Activated T-helper 2 cell treated with anti-CD3 and anti-CD28 coated beads, Interferon-gamma antibody, Interleukin-2, Interleukin-4, amounts not matched to agents 10 μg/mL and 5 μg/mL and 100 μg/mL, durations not matched to agents 14 hours and 24 hours and 36 hours (primary cell): ENCODE data around the gene AKT1S1. TPM values are rescaled to one million over a fixed set of nuclear protein-coding genes. Genes with fewer than 3 reads are reported as not detected.

Source experiments
- DNase-seq: peaks from one replicate; pipeline ENCODE4 v3.0.0; 2021; ENCODE audit warnings: low spot score
- H3K27ac Mint-ChIP-seq: one replicate; pipeline ENCODE4 v1.8.0; 2021; ENCODE audit warnings: mixed read lengths
- H3K27me3 Mint-ChIP-seq: one replicate; pipeline ENCODE4 v1.8.0; 2021; ENCODE audit warnings: low read depth, mixed read lengths
- H3K36me3 Mint-ChIP-seq: one replicate; pipeline ENCODE4 v1.8.0; 2021; ENCODE audit warnings: low read depth, mixed read lengths
- H3K4me1 Mint-ChIP-seq: one replicate; pipeline ENCODE4 v1.8.0; 2021; ENCODE audit warnings: low read depth, mixed read lengths
- H3K4me3 Mint-ChIP-seq: one replicate; pipeline ENCODE4 v1.8.0; 2021; ENCODE audit warnings: low read depth, mild to moderate bottlenecking, moderate library complexity, mixed read lengths
- H3K9me3 Mint-ChIP-seq: one replicate; pipeline ENCODE4 v1.8.0; 2021; ENCODE audit warnings: mixed read lengths
- intact Hi-C: fragments of 100-400 bp; cut with micrococcal nuclease; formaldehyde crosslinking; loops from one replicate; pipeline ENCODE4 v1.15.1; 2023
- total RNA-seq: library from RNA; stranded (reverse); gene quantifications from 2 replicates; pipeline ENCODE4 v1.2.3, GENCODE V29; 2022

The AKT1S1 gene
- total RNA-seq, 1 donor from 2014 or later = 29.7 TPM

DNA sequence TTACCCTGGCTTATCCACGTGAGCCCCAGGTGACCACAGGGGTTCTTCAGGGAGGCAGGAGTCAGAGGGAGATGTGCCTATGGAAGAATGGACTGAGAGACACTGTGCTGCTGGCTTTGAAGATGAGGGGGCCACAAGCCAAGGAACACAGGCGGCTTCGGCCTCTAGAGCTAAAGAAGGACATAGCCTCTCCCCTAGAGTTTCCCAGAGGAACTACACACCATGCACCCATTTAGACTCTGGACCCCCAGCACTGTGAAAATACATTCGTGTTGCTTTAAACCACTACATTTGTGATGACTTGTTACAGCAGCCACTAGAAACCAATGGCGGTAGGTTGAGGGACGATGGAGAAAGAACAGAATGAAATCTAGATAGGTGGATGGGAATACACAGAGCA, 38.1 kb upstream of the AKT1S1 start:
- peaks cover 38% of the 10 kb centered on the region for H3K4me1 Mint-ChIP-seq
- peak overlapping the region; percentile 54 for H3K27ac Mint-ChIP-seq
- peaks cover 74% of the 10 kb centered on the region for H3K36me3 Mint-ChIP-seq
- intact Hi-C loops = no loop called here
- no peak for DNase-seq
- no peak overlapping the region for H3K4me3 Mint-ChIP-seq
- no peaks in the 10 kb centered on the region for H3K27me3 Mint-ChIP-seq
- no peaks in the 10 kb centered on the region for H3K9me3 Mint-ChIP-seq

DNA sequence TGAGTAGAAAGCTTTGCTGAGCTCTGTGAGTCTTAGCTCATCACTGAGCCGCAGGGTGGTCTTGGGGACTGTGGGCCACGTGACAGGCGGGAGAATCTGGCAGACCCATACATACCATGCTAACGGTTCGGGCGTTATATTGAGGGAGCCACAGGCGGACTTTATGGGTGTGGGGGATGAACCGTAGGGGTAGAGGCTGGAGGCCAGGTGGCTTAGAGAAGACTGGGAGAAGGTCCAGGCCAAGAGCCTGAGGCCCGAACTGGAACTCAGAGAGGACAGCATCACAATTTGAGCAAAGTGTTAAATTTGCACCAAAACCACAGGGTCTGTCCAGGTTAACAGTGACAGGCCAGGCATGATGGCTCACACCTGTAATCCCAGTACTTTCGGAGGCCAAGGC, 36.6 kb upstream of the AKT1S1 start:
- H3K4me1 Mint-ChIP-seq = peaks cover 36% of the 10 kb centered on the region
- H3K36me3 Mint-ChIP-seq = peaks cover 78% of the 10 kb centered on the region
- H3K27ac Mint-ChIP-seq = no peak overlapping the region
- H3K4me3 Mint-ChIP-seq = no peak overlapping the region
- H3K9me3 Mint-ChIP-seq = no peaks in the 10 kb centered on the region
- no peak for DNase-seq
- intact Hi-C loops = no loop called here
- H3K27me3 Mint-ChIP-seq = no peaks in the 10 kb centered on the region

DNA sequence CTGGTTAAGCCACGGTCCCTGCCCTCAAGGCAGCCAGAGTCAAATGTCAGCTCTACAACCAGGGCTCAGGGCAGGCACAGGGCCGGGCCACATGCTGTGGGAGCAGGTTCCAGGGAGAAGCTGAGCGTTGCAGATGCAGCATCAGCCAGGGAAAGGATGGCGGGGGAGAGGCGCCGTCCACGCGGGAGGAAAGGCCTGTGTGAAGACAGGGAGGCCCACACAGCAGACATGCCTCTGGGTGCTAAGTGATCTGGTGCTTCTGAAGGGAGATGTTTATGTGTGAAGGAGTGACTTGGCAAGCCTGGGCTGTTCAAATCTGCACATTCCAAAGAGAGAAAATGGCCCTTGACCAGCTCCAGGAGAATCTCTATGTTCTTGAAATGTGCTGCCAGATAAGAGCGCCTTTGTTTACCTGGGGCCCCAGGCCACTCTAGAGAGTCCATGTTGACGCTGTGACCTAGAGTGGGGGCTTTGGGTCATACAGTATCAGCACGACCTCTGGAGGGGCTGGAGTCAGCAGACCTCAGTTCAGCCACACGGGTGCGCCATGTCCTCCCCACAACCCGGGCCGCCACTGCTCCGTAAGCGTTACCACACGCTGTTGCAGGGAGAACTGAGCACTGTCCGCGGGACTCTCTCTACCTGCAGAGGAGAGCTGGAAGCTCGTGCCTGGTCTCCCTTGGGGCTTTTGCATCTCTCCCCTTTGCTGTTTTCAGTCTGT, 36.0 kb upstream of the AKT1S1 start:
- Mint-ChIP-seq H3K27ac (peak overlapping the region; percentile 88), H3K4me3 (no peak overlapping the region)
- intact Hi-C loops = no loop called here

DNA sequence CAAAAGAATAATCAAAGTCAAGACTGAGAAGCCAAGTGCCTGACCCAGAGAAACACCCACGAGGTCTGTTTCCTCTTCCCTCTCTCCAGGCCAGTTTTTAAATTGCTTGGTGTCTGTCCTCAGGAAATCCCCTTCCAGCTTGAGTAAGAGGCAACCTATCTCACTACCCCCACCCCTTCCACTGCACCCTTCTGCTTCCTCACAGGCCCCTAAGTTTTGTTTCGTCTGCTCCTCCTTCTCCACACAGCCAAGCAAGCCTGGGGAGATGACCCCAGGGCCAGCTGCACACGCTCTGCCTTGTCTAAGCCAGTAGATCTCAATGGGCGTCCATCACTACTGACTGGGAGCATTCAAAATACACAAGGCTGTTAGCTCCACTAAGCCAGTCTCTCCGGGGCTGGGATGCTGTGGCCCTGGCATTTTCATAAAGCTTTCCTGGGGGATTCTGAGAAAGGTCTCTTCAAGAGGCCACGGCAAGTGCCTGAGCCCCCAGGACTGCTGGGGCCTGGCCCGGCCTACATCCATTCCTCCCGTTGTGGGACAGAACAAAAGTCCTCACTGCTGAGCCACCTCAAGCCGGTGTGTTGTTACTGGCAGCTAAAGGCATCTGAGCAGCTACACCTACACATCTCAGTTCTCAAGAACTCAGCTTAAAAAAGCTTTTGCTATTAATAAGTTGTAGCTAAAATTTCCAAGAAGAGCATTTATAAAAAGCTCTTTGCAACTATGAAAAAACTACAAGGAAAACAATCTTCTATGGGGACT, 34.4 kb upstream of the AKT1S1 start:
- Mint-ChIP-seq H3K9me3 (no peaks in the 10 kb centered on the region), H3K4me1 (peaks cover 41% of the 10 kb centered on the region), H3K27ac (peak overlapping the region; percentile 88), H3K27me3 (no peaks in the 10 kb centered on the region), H3K4me3 (peak overlapping the region; percentile 59), H3K36me3 (peaks cover 81% of the 10 kb centered on the region)
- intact Hi-C loops = loop anchor here (2.0 kb wide), 1 partner anchor 15 kb away; the partner anchor contains the start of gene IL4I1
- no peak for DNase-seq

More for the DNA sequence above, 36.0 kb upstream of the AKT1S1 start:
- H3K9me3 Mint-ChIP-seq = no peaks in the 10 kb centered on the region
- peaks cover 36% of the 10 kb centered on the region for H3K4me1 Mint-ChIP-seq
- no peaks in the 10 kb centered on the region for H3K27me3 Mint-ChIP-seq
- no peak for DNase-seq
- peaks cover 79% of the 10 kb centered on the region for H3K36me3 Mint-ChIP-seq

DNA sequence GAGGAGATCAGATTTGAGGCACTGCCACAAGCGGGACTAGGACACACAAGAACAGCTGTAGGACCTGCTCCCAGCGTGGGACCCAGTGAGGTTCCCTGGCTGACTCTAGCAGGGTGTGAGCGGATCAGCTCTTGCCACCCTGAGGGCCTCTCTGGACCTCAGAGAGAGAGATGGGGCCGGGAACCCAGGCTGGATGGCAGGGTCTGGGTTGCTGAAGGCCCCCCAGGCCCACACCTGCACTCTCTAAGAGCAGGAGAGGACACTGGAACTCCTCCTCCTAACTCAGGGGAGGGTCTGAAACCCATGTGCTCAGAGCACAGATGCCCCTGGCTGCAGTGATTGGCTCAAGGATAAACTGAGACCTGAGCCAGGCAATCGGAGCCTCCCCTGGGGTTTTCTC, 33.0 kb upstream of the AKT1S1 start:
- H3K4me3 Mint-ChIP-seq = no peak overlapping the region
- H3K27me3 Mint-ChIP-seq = no peaks in the 10 kb centered on the region
- peak overlapping the region; percentile 42 for H3K27ac Mint-ChIP-seq
- intact Hi-C loops = loop anchor here (2.0 kb wide), 1 partner anchor 13 kb away; the partner anchor contains the start of gene IL4I1
- no peaks in the 10 kb centered on the region for H3K9me3 Mint-ChIP-seq
- H3K4me1 Mint-ChIP-seq = peaks cover 38% of the 10 kb centered on the region
- H3K36me3 Mint-ChIP-seq = peaks cover 81% of the 10 kb centered on the region
- DNase-seq = no peak

DNA sequence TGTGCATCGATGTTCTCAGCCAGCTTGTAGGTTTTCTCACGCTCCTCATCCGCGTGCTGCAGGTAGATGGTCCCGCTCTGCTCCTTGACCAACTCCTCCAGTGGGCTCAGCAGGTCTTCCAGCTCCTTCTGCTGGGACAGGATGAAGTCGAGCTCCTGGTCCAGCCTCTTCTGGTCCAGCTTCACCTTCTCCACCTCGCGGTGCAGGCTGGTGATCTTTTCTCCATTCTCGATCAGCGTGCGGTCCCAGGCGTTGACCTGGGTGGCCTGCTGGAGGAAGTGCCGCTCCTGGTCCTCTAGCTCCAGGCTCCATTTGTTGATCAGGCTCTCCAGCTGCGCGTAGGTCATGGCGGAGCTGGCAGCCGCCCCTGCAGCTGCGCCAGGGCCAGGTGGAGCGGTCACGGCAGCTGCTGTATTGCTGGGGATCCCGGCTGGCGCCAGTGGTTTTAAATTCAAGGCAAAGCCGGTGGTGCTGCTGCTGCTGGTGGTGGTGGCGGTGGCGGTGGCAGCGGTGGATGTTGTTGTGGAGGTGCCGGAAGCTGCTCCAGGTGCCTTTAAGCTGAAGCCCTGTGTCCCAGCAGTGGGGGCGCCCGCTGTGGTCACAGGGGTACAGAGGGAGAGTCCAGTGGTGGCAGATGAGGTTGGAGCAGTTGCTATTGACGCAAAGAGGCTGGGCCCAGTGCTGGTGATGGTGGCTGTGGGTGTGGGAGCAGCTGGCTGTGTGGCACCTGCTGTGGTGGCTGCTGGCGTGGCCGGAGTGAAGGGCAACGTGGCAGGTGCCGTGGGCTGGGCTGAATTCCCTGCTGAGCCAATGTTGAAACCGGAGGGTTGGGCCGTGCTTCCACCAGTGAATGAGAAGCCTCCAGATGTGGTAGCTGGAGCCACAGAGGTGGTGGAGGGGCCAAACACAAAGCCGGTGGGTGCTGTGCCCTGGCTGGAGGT, 31.6 kb upstream of the AKT1S1 start:
- H3K27ac Mint-ChIP-seq = no peak overlapping the region

DNA sequence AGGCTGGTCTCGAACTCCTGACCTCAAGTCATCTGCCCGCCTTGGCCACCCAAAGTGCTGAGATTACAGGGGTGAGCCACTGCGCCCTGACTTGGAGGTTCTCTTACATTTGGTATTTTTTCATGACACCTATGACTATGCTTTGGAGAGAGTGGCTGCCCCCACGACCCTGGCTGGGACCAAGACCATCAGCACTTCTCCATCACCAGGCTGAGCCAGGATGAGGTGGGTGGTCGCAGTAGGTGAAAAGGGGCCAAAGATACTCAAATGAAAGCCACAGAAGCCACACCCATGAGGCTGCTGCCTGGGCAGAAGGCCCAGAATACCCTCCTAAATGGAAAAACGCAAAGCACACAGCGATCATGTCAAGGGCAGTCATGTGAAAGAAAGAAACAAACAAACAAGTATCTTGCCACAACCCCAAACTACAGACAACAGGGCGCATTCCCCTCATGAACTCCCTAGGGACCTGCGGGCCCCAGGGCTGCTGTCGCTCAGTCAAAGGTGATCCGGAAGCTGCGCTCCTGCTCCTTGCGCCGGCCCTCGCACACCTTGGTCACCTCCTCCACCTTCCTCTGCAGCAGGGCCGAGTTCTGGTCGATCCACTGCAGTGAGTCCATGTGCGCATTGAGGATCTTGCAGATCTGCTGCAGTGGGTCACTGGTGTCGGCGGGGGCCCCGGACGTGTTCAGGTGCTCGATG, 30.7 kb upstream of the AKT1S1 start:
- no peaks in the 10 kb centered on the region for H3K9me3 Mint-ChIP-seq
- H3K4me3 Mint-ChIP-seq = no peak overlapping the region
- intact Hi-C loops = no loop called here
- DNase-seq = no peak
- peaks cover 36% of the 10 kb centered on the region for H3K4me1 Mint-ChIP-seq
- no peaks in the 10 kb centered on the region for H3K27me3 Mint-ChIP-seq
- peak overlapping the region; percentile 17 for H3K27ac Mint-ChIP-seq
- peaks cover 61% of the 10 kb centered on the region for H3K36me3 Mint-ChIP-seq

More for the DNA sequence above, 31.6 kb upstream of the AKT1S1 start:
- H3K9me3 Mint-ChIP-seq = no peaks in the 10 kb centered on the region
- DNase-seq = no peak
- peaks cover 69% of the 10 kb centered on the region for H3K36me3 Mint-ChIP-seq
- intact Hi-C loops = no loop called here
- no peak overlapping the region for H3K4me3 Mint-ChIP-seq
- H3K4me1 Mint-ChIP-seq = peaks cover 39% of the 10 kb centered on the region
- H3K27me3 Mint-ChIP-seq = no peaks in the 10 kb centered on the region

DNA sequence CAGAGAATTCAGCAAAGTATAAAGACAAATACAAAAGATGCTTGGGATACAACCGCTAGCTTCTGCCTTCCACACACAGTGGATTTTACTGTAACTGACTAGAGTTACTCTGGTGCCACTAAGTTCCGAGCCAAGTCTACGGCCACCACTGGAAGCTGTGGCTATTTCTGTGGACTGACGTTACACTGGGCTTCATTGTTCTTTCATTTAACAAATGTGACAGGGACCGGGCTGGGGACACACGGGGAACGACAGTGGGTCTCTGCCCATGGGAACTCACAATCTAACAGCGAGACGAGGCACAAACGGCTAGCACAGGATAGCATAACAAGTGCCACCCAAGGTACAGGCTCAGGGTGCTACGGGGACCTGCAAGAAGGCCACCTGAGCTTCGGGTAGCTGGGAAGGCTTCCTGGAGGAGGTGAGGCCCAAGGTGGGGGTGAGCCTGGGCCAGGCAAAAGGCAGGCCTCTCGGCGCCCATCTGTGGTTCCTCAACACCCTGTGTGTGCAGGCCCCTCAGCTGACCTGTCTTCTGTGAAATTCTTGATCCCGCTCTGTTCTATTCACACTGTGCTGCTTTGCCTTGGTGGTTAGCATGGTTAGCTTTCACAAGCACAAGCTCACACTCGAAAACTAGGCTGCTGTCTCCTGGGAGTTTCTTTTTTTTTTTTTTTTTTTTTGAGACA, 29.9 kb upstream of the AKT1S1 start:
- Mint-ChIP-seq H3K4me3 (no peak overlapping the region), H3K36me3 (peaks cover 55% of the 10 kb centered on the region)
- intact Hi-C loops = no loop called here

DNA sequence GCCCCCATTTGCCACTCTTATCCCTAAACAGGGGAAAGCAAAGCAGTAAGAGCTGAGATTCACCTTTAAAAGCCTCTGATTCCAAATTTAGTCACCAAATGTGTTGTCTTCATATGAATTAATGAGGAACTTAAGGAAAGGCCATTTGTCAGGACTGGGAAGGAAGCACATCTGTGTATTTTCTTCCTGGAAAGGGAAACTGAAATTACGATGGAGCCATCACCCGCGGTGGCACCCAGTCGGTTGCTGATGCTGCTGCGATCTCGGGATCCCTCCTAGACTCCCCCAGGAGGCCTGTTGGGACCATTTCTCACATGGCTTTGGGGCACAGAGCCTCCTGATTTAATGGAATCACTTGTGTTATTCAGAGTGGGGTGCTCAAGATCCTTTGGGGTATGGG, 27.0 kb upstream of the AKT1S1 start:
- H3K4me3 Mint-ChIP-seq = no peak overlapping the region
- no peaks in the 10 kb centered on the region for H3K27me3 Mint-ChIP-seq
- no peaks in the 10 kb centered on the region for H3K9me3 Mint-ChIP-seq
- H3K4me1 Mint-ChIP-seq = peaks cover 18% of the 10 kb centered on the region
- DNase-seq = no peak
- peaks cover 36% of the 10 kb centered on the region for H3K36me3 Mint-ChIP-seq
- peak overlapping the region; percentile 52 for H3K27ac Mint-ChIP-seq
- intact Hi-C loops = no loop called here

More for the DNA sequence above, 29.9 kb upstream of the AKT1S1 start:
- no peak for DNase-seq
- no peaks in the 10 kb centered on the region for H3K9me3 Mint-ChIP-seq
- H3K27ac Mint-ChIP-seq = no peak overlapping the region
- peaks cover 32% of the 10 kb centered on the region for H3K4me1 Mint-ChIP-seq
- H3K27me3 Mint-ChIP-seq = no peaks in the 10 kb centered on the region

DNA sequence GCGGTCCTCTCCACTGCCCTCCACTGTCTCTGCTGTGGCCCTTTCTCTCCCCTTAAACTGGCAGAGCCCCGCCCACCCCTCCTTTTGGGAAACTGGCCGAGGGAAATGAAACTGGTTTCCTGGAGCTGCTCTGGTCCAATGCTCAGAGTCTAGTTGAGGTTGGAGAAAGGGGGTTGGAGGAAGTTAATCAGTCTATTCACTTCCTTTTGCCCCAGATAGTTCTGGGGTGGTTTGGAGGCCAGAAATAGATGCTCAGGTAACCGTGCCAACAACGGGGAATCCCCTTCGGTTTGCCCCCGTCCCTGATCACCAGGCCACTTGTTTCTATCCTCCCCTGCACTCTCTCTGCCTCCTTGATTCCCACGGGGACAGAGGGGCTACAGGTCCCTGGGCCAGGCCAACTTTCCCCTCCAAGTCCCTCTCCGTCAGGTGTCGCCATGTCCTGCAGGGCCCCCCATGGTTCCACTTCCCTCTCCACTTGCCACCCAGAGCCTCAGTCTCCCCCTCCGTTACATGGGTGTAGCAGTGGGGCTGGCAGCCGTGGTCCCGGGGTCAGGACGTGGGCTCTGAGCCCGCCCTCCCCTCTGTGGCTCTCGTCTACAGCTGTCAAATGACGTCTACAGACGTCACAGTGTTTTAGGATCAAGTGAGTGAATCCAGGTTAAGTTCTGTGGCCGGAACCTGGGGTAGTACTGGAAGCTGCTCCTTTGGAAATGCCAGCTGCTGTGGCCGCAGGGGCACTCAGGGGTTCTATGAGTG, 19.9 kb upstream of the AKT1S1 start, which contains the start of gene IL4I1:
IL4I1 (minus strand) TSS at position 25 of the 759 bp plus-strand sequence. CDS start 727 bp downstream, outside the sequence.
- H3K4me3 Mint-ChIP-seq = peak within 1 kb of the TSS; percentile 73
- peak; percentile 40 for DNase-seq
- H3K27ac Mint-ChIP-seq = peak within 1 kb of the TSS; percentile 98
- peaks cover 30% of the 10 kb centered on the region for H3K4me1 Mint-ChIP-seq
- peaks cover 6% of the 10 kb centered on the region for H3K36me3 Mint-ChIP-seq
- intact Hi-C loops = loop anchor here (1.0 to 2.0 kb wide), 3 partner anchors 14 to 32 kb away; partner anchors contain the start of genes AKT1S1, ATF5, NUP62 and TBC1D17
- no peaks in the 10 kb centered on the region for H3K27me3 Mint-ChIP-seq
- H3K9me3 Mint-ChIP-seq = no peaks in the 10 kb centered on the region
